H1 (cell line): ENCODE results near the gene ZSCAN10.

Source experiments
- BCL11A ChIP-seq, 2 experiments: IDR thresholded peaks; one replicate each; pipeline ENCODE4 v1.6.1; 2011; ENCODE audit warnings: low read depth in 2 of 2, low read length in 2 of 2, mild to moderate bottlenecking in 2 of 2
- CBX5 ChIP-seq: fragments of 300-800, 300-1000 bp; sonication (generic); IDR thresholded peaks from 2 replicates; pipeline ENCODE4 v1.7.1; 2016; ENCODE audit warnings: antibody characterized with exemption, low read length, low read depth
- CHD2 ChIP-seq: IDR thresholded peaks from 2 replicates; pipeline ENCODE4 v1.6.1; 2012; ENCODE audit warnings: low read length, improper control_type of control experiment
- EP300 ChIP-seq, 2 experiments: IDR thresholded peaks; 1 replicate in 1 of 2; 2 replicates in 1 of 2; pipeline ENCODE4 v1.6.1; 2011 to 2012; ENCODE audit warnings: low read depth in 2 of 2, low read length in 2 of 2, mild to moderate bottlenecking in 2 of 2, borderline replicate concordance in 1 of 2, inconsistent platforms in 1 of 2, moderate library complexity in 1 of 2
- EZH2 ChIP-seq: fragments of 200-600 bp; sonication (generic); IDR thresholded peaks from 2 replicates; pipeline ENCODE4 v1.7.1; 2012; ENCODE audit warnings: low read depth, mild to moderate bottlenecking, moderate library complexity, low read length, inconsistent platforms; ENCODE audit not compliant: severe bottlenecking
- KDM1A ChIP-seq: fragments of 200-600, 300-600 bp; sonication (generic); IDR thresholded peaks from 2 replicates; pipeline ENCODE4 v1.7.1; 2016; ENCODE audit warnings: mild to moderate bottlenecking, low read length, borderline replicate concordance
- POLR2A ChIP-seq, 2 experiments: IDR thresholded peaks; 1 replicate in 1 of 2; 2 replicates in 1 of 2; pipeline ENCODE4 v1.6.1; 2011; ENCODE audit warnings: low read depth in 2 of 2, low read length in 2 of 2, mild to moderate bottlenecking in 2 of 2; ENCODE audit errors: control extremely low read depth in 1 of 2
- POLR2AphosphoS5 ChIP-seq: IDR thresholded peaks from 2 replicates; pipeline ENCODE4 v1.6.1; 2011; ENCODE audit warnings: low read depth, low read length
- RAD21 ChIP-seq, 2 experiments: IDR thresholded peaks in 1 of 2; conservative IDR thresholded peaks in 1 of 2; 2 replicates each; pipeline ENCODE4 v1.6.1; 2011; ENCODE audit warnings: low read depth in 2 of 2, low read length in 2 of 2, improper control_type of control experiment in 1 of 2, inconsistent platforms in 1 of 2, mild to moderate bottlenecking in 1 of 2, moderate library complexity in 1 of 2
- RBBP5 ChIP-seq: IDR thresholded peaks from 2 replicates; pipeline ENCODE4 v1.7.1; 2012; ENCODE audit warnings: low read depth, mild to moderate bottlenecking, inconsistent platforms, low read length, moderate library complexity, borderline replicate concordance
- RNF2 ChIP-seq: fragments of 200-900, 300-1000 bp; sonication (generic); IDR thresholded peaks from 2 replicates; pipeline ENCODE4 v1.7.1; 2016; ENCODE audit warnings: borderline replicate concordance, low read depth, mild to moderate bottlenecking, antibody characterized with exemption, low read length; ENCODE audit not compliant: poor library complexity, severe bottlenecking; ENCODE audit errors: missing control alignments
- TCF12 ChIP-seq: IDR thresholded peaks from 2 replicates; pipeline ENCODE4 v1.6.1; 2011; ENCODE audit warnings: low read depth, mild to moderate bottlenecking, low read length
- ZNF274 ChIP-seq: IDR thresholded peaks from 2 replicates; pipeline ENCODE4 v1.7.0; 2012; ENCODE audit warnings: low read length, borderline replicate concordance; ENCODE audit errors: extremely low read depth
- TF ChIP-seq, protein P1 (sequence below), 3 experiments: IDR thresholded peaks; 1 replicate in 2 of 3; 2 replicates in 1 of 3; pipeline versions ENCODE4 v1.5.1 to v1.6.1; 2011; ENCODE audit warnings: low read length in 3 of 3, mild to moderate bottlenecking in 3 of 3, inconsistent platforms in 2 of 3, low read depth in 1 of 3, moderate library complexity in 1 of 3; ENCODE audit not compliant: insufficient read depth in 1 of 3; ENCODE audit errors: control extremely low read depth in 1 of 3

DNA sequence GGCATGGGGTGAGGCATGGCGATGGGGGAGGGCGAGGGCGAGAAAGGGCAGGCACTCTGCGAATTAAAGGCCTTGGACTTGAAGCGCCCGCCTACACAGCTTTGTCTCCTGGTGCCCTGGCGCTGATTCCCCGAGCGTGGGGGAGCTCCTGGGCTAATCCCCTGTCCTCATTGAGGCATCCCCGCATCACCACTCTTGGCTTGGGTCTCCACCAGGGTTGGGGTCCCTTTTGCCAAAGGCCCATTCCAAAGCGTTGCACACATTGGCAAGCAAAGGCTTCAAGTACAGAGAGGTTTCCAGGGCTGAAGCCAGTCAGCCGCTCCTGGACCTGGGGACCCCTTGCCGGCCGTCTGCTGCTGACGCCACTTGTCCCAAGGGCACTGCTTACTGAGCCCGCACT is 21.3 kb upstream of the ZSCAN10 start:
- no peak for TF ChIP-seq ZNF274
- TF ChIP-seq EP300 (IDR thresholded peaks at IDR 0.05; ENCODE audit: borderline replicate concordance in 1 of 2, low read depth in 2 of 2, low read length in 2 of 2), result no peak
- no peak for TF ChIP-seq BCL11A (IDR thresholded peaks at IDR 0.05; ENCODE audit: low read depth in 2 of 2, low read length in 2 of 2)
- no peak for TF ChIP-seq POLR2A (IDR thresholded peaks at IDR 0.05; ENCODE audit: control extremely low read depth in 1 of 2, low read depth in 2 of 2, low read length in 2 of 2)
- no peak for TF ChIP-seq CBX5
- TF ChIP-seq TCF12, result no peak
- no peak for TF ChIP-seq EZH2
- TF ChIP-seq, protein P1, sequence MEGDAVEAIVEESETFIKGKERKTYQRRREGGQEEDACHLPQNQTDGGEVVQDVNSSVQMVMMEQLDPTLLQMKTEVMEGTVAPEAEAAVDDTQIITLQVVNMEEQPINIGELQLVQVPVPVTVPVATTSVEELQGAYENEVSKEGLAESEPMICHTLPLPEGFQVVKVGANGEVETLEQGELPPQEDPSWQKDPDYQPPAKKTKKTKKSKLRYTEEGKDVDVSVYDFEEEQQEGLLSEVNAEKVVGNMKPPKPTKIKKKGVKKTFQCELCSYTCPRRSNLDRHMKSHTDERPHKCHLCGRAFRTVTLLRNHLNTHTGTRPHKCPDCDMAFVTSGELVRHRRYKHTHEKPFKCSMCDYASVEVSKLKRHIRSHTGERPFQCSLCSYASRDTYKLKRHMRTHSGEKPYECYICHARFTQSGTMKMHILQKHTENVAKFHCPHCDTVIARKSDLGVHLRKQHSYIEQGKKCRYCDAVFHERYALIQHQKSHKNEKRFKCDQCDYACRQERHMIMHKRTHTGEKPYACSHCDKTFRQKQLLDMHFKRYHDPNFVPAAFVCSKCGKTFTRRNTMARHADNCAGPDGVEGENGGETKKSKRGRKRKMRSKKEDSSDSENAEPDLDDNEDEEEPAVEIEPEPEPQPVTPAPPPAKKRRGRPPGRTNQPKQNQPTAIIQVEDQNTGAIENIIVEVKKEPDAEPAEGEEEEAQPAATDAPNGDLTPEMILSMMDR (IDR thresholded peaks at IDR 0.05; ENCODE audit: control extremely low read depth in 1 of 3, insufficient read depth in 1 of 3, low read depth in 1 of 3, low read length in 3 of 3), result no peak
- TF ChIP-seq POLR2AphosphoS5, result no peak
- no peak for TF ChIP-seq KDM1A
- no peak for TF ChIP-seq RAD21 (IDR thresholded peaks at IDR 0.05 in 1 of 2, conservative IDR thresholded peaks at IDR 0.05 in 1 of 2; ENCODE audit: low read depth in 2 of 2, low read length in 2 of 2)
- TF ChIP-seq RBBP5, result no peak
- TF ChIP-seq CHD2, result no peak
- TF ChIP-seq RNF2, result no peak
